Kasumi-1 (cell line): Measurements from ENCODE around the gene ARHGAP12.

Experiments
- DNase-seq, 2 experiments: peaks; one replicate each; lab custom pipeline; 2025; lab: John Stamatoyannopoulos, UW

Gene ARHGAP12

GRCh38 chr10:31876652-31877352 lies 51.8 kb downstream of the ARHGAP12 start:
- DNase-seq, result no peak

GRCh38 chr10:31875608-31876007 lies 53.0 kb downstream of the ARHGAP12 start:
- no peak for DNase-seq

- no peak for DNase-seq
Measured at GRCh38 chr10:31873724-31874123, 54.9 kb downstream of the ARHGAP12 start.

- peak in 1 of 2 experiments; percentile 8 for DNase-seq
Measured at GRCh38 chr10:31871266-31872065, 57.2 kb downstream of the ARHGAP12 start.

- DNase-seq, result no peak
Measured at GRCh38 chr10:31867646-31868045, 61.0 kb downstream of the ARHGAP12 start.

- DNase-seq, result no peak
Measured at GRCh38 chr10:31866118-31866670, 62.4 kb downstream of the ARHGAP12 start.

- DNase-seq, result no peak
Measured at GRCh38 chr10:31864834-31865518, 63.7 kb downstream of the ARHGAP12 start.

- no peak for DNase-seq
Measured at GRCh38 chr10:31855033-31855432, 73.6 kb downstream of the ARHGAP12 start.

- no peak for DNase-seq
Measured at GRCh38 chr10:31853629-31854028, 75.0 kb downstream of the ARHGAP12 start.

- DNase-seq, result no peak
Measured at GRCh38 chr10:31851216-31851615, 77.4 kb downstream of the ARHGAP12 start.

GRCh38 chr10:31847515-31847914 lies 81.1 kb downstream of the ARHGAP12 start:
- DNase-seq, result no peak

GRCh38 chr10:31838709-31839108 lies 89.9 kb downstream of the ARHGAP12 start:
- no peak for DNase-seq

GRCh38 chr10:31838065-31838464 lies 90.6 kb downstream of the ARHGAP12 start:
- DNase-seq, result peak in 1 of 2 experiments; percentile 29

- DNase-seq, result peak; percentile 62 to 80
Measured at GRCh38 chr10:31836569-31837406, 91.8 kb downstream of the ARHGAP12 start.

GRCh38 chr10:31833753-31834152 lies 94.9 kb downstream of the ARHGAP12 start:
- no peak for DNase-seq

GRCh38 chr10:31832261-31832660 lies 96.4 kb downstream of the ARHGAP12 start:
- no peak for DNase-seq

GRCh38 chr10:31830887-31831286 lies 97.7 kb downstream of the ARHGAP12 start:
- no peak for DNase-seq

GRCh38 chr10:31829776-31830175 lies 98.9 kb downstream of the ARHGAP12 start:
- DNase-seq, result no peak

GRCh38 chr10:31823358-31823757 lies 105.3 kb downstream of the ARHGAP12 start:
- no peak for DNase-seq

- DNase-seq, result no peak
Measured at GRCh38 chr10:31822616-31823318, 105.9 kb downstream of the ARHGAP12 start.

GRCh38 chr10:31822150-31822549 lies 106.5 kb downstream of the ARHGAP12 start:
- DNase-seq, result no peak
